Hepatocyte (in vitro differentiated cells): Measurements from ENCODE around the gene TPK1. TPM values are rescaled to one million over a fixed set of nuclear protein-coding genes. Genes with fewer than 3 reads are reported as not detected.

ENCODE experiments used
- DNase-seq: peaks from one replicate; pipeline ENCODE4 v3.0.0-alpha.2; 2016; ENCODE audit warnings: low spot score
- H2AFZ ChIP-seq: fragments of 200-600 bp; sonication (generic); 2 replicates; pipeline ENCODE4 v1.6.0; 2016; ENCODE audit warnings: antibody characterized with exemption, mild to moderate bottlenecking
- H3K27ac ChIP-seq: fragments of 200-600 bp; sonication (generic); 2 replicates; pipeline ENCODE4 v1.5.1; 2016; ENCODE audit warnings: mild to moderate bottlenecking
- H3K27me3 ChIP-seq: fragments of 200-600 bp; sonication (generic); 2 replicates; pipeline ENCODE4 v1.6.1; 2016
- H3K36me3 ChIP-seq: fragments of 200-600 bp; sonication (generic); replicated peaks from 2 replicates; pipeline ENCODE4 v1.5.1; 2016; ENCODE audit warnings: low read depth; ENCODE audit not compliant: insufficient read depth
- H3K4me1 ChIP-seq: fragments of 200-600 bp; sonication (generic); 2 replicates; pipeline ENCODE4 v1.5.1; 2016; ENCODE audit warnings: mild to moderate bottlenecking, moderate library complexity; ENCODE audit not compliant: insufficient read depth
- H3K4me2 ChIP-seq: fragments of 200-600 bp; sonication (generic); 2 replicates; pipeline ENCODE4 v1.6.0; 2016
- H3K4me3 ChIP-seq: fragments of 200-600 bp; sonication (generic); 2 replicates; pipeline ENCODE4 v1.5.1; 2016; ENCODE audit warnings: mild to moderate bottlenecking
- H3K79me2 ChIP-seq: fragments of 200-600 bp; sonication (generic); 2 replicates; pipeline ENCODE4 v1.6.0; 2017; ENCODE audit warnings: mild to moderate bottlenecking
- H3K9me2 ChIP-seq: fragments of 200-600 bp; sonication (generic); replicated peaks from 2 replicates; pipeline ENCODE4 v1.6.0; 2017; ENCODE audit warnings: mild to moderate bottlenecking; ENCODE audit not compliant: insufficient read depth
- H3K9me3 ChIP-seq: fragments of 200-600 bp; sonication (generic); 2 replicates; pipeline ENCODE4 v1.5.1; 2016; ENCODE audit warnings: low read depth, mild to moderate bottlenecking
- H4K20me1 ChIP-seq: fragments of 200-600 bp; sonication (generic); 2 replicates; pipeline ENCODE4 v1.6.0; 2016; ENCODE audit warnings: mild to moderate bottlenecking; ENCODE audit not compliant: insufficient read depth, poor library complexity, severe bottlenecking
- EZH2 ChIP-seq: fragments of 200-600 bp; sonication (generic); IDR thresholded peaks from 2 replicates; pipeline ENCODE4 v1.6.1; 2016; ENCODE audit warnings: antibody characterized with exemption, mild to moderate bottlenecking, borderline replicate concordance
- EZH2phosphoT487 ChIP-seq: fragments of 200-600 bp; sonication (generic); IDR thresholded peaks from one replicate; pipeline ENCODE4 v1.6.1; 2018; ENCODE audit warnings: antibody characterized with exemption, mild to moderate bottlenecking, low read depth, moderate library complexity; ENCODE audit not compliant: unreplicated experiment, severe bottlenecking
- WGBS: methylation state at CpG from one replicate; pipeline ENCODE4 v1.1.6; 2016; ENCODE audit warnings: low lambda C conversion rate; ENCODE audit errors: missing lambda C conversion rate; 5-methylcytosine and 5-hydroxymethylcytosine counted together
- polyA plus RNA-seq: library from polyadenylated mRNA; unstranded; fragments of >200 nt; fragmentation: Nextera tagmentation; extraction: Ambion mirVana; gene quantifications from 2 replicates; pipeline ENCODE4 v1.2.1, GENCODE V29; 2016
- total RNA-seq: library from RNA; depleted of rRNA; stranded (reverse); fragments of >200 nt; gene quantifications from 2 replicates; pipeline ENCODE4 v1.2.3, GENCODE V29; 2014
- TF ChIP-seq, protein P1 (sequence below): fragments of 200-600 bp; sonication (generic); IDR thresholded peaks from 2 replicates; pipeline ENCODE4 v1.5.1; 2016; ENCODE audit warnings: antibody characterized with exemption, mild to moderate bottlenecking; ENCODE audit not compliant: poor library complexity

The TPK1 gene
- total and polyA plus RNA-seq, 2 experiments from 2014 or later, result 8.7 to 9.7 TPM

DNA sequence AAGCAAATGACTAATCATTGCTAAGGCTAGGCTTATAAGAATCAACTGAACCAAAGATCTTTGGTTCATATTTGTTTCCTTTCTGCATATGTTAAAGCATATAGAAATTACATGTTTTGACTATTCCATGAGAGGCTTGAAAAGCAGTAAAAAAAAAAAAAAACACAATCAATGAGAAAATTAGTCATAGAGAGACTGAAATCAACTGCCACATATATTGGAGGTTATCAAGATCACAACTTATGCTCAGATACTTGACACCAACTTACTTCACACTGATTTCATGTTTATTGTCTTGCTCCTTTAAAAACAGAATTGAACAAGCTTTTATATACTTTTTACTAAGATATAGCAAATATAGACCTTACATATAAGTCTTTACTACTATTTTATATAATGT, 161.3 kb downstream of the TPK1 start:
- Histone ChIP-seq H3K27me3 (no peaks in the 10 kb centered on the region), H3K4me3 (no peak overlapping the region), H3K4me1 (no peaks in the 10 kb centered on the region), H3K36me3 (no peaks in the 10 kb centered on the region), H3K27ac (no peak overlapping the region), H3K9me2 (no peaks in the 10 kb centered on the region), H2AFZ (no peak overlapping the region), H3K4me2 (no peak overlapping the region), H4K20me1 (no peaks in the 10 kb centered on the region), H3K9me3 (no peaks in the 10 kb centered on the region), H3K79me2 (no peaks in the 10 kb centered on the region)
- no peak for TF ChIP-seq EZH2
- TF ChIP-seq, protein P1, sequence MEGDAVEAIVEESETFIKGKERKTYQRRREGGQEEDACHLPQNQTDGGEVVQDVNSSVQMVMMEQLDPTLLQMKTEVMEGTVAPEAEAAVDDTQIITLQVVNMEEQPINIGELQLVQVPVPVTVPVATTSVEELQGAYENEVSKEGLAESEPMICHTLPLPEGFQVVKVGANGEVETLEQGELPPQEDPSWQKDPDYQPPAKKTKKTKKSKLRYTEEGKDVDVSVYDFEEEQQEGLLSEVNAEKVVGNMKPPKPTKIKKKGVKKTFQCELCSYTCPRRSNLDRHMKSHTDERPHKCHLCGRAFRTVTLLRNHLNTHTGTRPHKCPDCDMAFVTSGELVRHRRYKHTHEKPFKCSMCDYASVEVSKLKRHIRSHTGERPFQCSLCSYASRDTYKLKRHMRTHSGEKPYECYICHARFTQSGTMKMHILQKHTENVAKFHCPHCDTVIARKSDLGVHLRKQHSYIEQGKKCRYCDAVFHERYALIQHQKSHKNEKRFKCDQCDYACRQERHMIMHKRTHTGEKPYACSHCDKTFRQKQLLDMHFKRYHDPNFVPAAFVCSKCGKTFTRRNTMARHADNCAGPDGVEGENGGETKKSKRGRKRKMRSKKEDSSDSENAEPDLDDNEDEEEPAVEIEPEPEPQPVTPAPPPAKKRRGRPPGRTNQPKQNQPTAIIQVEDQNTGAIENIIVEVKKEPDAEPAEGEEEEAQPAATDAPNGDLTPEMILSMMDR, result no peak
- TF ChIP-seq EZH2phosphoT487, result no peak
- DNase-seq, result no peak

DNA sequence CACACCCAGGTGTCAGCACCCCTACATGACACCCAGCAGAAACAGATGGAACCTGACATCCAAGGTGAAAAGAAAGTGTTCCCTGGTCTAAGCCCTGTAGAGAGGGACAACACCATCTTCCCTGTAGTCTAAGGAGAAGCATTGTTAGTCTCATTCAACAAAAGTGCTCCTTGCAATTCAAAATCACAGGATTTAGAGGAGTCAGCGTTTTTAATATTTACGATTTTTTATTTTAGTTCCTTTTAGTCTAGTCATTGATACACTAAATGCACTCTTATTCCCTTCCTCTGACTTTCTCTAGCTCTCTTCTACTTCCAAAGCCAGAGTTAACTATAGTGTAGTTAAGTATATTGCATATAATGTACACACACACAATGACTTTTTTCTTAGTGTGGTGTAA, 163.0 kb downstream of the TPK1 start:
- no peaks in the 10 kb centered on the region for H3K4me1 ChIP-seq
- H4K20me1 ChIP-seq, result no peaks in the 10 kb centered on the region
- no peak overlapping the region for H2AFZ ChIP-seq
- H3K9me2 ChIP-seq, result no peaks in the 10 kb centered on the region
- no peaks in the 10 kb centered on the region for H3K9me3 ChIP-seq
- DNase-seq, result no peak
- TF ChIP-seq EZH2, result no peak
- TF ChIP-seq, protein P1, result no peak
- TF ChIP-seq EZH2phosphoT487, result no peak
- H3K4me2 ChIP-seq, result no peak overlapping the region
- no peaks in the 10 kb centered on the region for H3K27me3 ChIP-seq
- no peak overlapping the region for H3K4me3 ChIP-seq
- H3K79me2 ChIP-seq, result no peaks in the 10 kb centered on the region
- no peaks in the 10 kb centered on the region for H3K36me3 ChIP-seq
- 93% methylated on average over 2 of the region's 2 CpGs for WGBS
- H3K27ac ChIP-seq, result no peak overlapping the region

DNA sequence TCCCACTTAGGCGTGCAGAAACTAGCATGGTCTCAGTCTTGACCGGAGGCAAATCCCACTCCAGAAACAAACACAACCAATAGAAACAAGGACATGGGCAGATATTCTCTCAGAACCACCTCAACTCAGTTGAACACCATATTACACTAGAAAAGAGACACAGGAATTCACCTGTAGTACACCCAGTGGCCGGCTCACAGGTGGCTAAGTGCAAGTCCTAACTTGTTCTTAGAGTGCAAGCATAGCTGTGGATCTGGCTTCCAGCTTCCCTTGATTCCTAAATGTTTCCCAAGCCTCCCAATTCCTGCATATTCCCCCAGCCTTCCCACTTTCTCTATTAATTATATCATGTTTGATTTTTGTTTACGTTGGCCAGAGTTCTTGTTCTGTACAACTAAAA, 164.4 kb downstream of the TPK1 start:
- Histone ChIP-seq H3K4me2 (no peak overlapping the region), H3K79me2 (no peaks in the 10 kb centered on the region), H3K4me1 (no peaks in the 10 kb centered on the region), H3K4me3 (no peak overlapping the region), H3K36me3 (no peaks in the 10 kb centered on the region), H3K9me3 (no peaks in the 10 kb centered on the region), H3K27me3 (no peaks in the 10 kb centered on the region), H3K9me2 (no peaks in the 10 kb centered on the region), H4K20me1 (no peaks in the 10 kb centered on the region), H3K27ac (no peak overlapping the region), H2AFZ (no peak overlapping the region)
- WGBS, result 89% methylated on average over 4 of the region's 4 CpGs
- TF ChIP-seq EZH2, result no peak
- TF ChIP-seq, protein P1, result no peak
- no peak for TF ChIP-seq EZH2phosphoT487
- no peak for DNase-seq

DNA sequence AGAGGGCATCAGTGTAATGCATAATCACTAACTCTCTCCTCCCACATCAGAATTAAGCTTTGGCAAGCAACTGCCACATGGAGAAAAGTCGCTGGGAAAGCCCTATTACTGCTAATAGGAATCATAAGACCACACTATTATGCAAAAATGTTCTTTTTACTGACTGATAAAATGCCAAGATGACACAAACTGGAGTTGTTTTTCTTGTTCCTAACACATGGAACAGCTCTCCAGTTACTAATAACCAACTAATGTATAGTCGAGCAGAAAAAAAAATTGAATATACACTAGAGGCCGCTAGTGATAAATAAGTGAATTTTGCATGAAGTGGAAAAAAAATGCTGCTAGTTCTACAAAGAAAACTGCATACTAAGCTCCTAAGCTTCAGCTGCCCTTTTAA, 165.6 kb downstream of the TPK1 start:
- Histone ChIP-seq H3K36me3 (no peaks in the 10 kb centered on the region), H2AFZ (no peak overlapping the region), H3K9me2 (no peaks in the 10 kb centered on the region), H3K79me2 (no peaks in the 10 kb centered on the region), H3K9me3 (no peaks in the 10 kb centered on the region), H3K4me3 (no peak overlapping the region), H3K27ac (no peak overlapping the region), H4K20me1 (no peaks in the 10 kb centered on the region), H3K4me1 (no peaks in the 10 kb centered on the region), H3K4me2 (no peak overlapping the region), H3K27me3 (no peaks in the 10 kb centered on the region)
- peak; percentile 42 for DNase-seq
- TF ChIP-seq EZH2phosphoT487, result no peak
- TF ChIP-seq, protein P1, result peak; percentile 53
- 20% methylated on average over 3 of the region's 3 CpGs for WGBS
